K562 (cell line): Measurements from ENCODE around the gene DDX18. TPM values are rescaled to one million over a fixed set of nuclear protein-coding genes. Genes with fewer than 3 reads are reported as not detected.

Experiments
- FOS ChIP-seq: IDR thresholded peaks from 3 replicates; pipeline ENCODE4 v1.6.1; 2011; ENCODE audit not compliant: insufficient read length; ENCODE audit errors: extremely low read depth
- SMC3 ChIP-seq: conservative IDR thresholded peaks from 2 replicates; pipeline ENCODE4 v1.6.1; 2011; ENCODE audit warnings: low read depth, low read length, improper control_type of control experiment; ENCODE audit not compliant: insufficient read depth
- polyA plus RNA-seq, 8 experiments: library from polyadenylated mRNA; depleted of rRNA in 4 of 8; stranded (reverse) in 5 of 8; unstranded in 3 of 8; fragments of >200 nt; fragmentation: Nextera tagmentation in 2 of 8; fragmentation: Illumina TruSeq in 1 of 8; extraction: Ambion mirVana in 2 of 8; extraction: Trizol in 1 of 8; gene quantifications; 2 replicates each; pipeline versions ENCODE4 v1.2.1 to v1.2.3, GENCODE V29; 2011 to 2014; ENCODE audit warnings: inconsistent platforms in 1 of 8, missing spikeins in 1 of 8
- total RNA-seq, 7 experiments: library from RNA; depleted of rRNA in 6 of 7; stranded (reverse); fragments of >200 nt in 6 of 7; fragmentation: Illumina TruSeq in 2 of 7; extraction: Trizol in 2 of 7; gene quantifications; 2 replicates each; pipeline versions ENCODE4 v1.2.1 to v1.2.3, GENCODE V29; 2011 to 2021; ENCODE audit warnings: low replicate concordance in 1 of 7
- TF ChIP-seq, protein P1 (sequence below), 2 experiments: fragments of 450-650 bp; formaldehyde crosslinking in 1 of 2; IDR thresholded peaks; 2 replicates each; pipeline versions ENCODE4 v1.4.0 to v1.6.1; 2014 to 2020; ENCODE audit warnings: mild to moderate bottlenecking in 2 of 2, borderline replicate concordance in 1 of 2, low read depth in 1 of 2

The DDX18 gene
- total and polyA plus RNA-seq, 9 of the 15 experiments (the other 6 are each of a cell fraction or from before 2014, with no cell fraction given), result 67.9 to 156 (median 116) TPM

DNA sequence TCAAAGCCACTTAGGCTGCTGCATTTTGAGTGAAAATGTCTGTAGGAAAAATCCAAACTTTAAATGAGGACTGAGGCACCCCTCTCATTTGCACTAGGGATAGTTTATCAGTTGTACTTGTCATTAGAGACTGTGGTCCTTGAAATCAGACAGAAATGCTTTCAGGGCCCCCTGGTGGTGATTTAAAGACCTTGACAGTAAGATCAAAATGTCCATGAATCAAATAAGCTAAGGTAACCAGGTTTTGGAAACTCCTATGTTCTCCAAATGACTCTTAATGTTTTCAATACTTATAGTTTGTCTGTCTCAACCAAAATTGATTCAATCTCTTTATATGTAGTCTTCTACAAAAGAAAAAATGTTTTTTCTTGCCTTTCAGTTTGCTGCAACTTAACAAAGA lies 28.8 kb upstream of the DDX18 start (continued):
- TF ChIP-seq, protein P1, sequence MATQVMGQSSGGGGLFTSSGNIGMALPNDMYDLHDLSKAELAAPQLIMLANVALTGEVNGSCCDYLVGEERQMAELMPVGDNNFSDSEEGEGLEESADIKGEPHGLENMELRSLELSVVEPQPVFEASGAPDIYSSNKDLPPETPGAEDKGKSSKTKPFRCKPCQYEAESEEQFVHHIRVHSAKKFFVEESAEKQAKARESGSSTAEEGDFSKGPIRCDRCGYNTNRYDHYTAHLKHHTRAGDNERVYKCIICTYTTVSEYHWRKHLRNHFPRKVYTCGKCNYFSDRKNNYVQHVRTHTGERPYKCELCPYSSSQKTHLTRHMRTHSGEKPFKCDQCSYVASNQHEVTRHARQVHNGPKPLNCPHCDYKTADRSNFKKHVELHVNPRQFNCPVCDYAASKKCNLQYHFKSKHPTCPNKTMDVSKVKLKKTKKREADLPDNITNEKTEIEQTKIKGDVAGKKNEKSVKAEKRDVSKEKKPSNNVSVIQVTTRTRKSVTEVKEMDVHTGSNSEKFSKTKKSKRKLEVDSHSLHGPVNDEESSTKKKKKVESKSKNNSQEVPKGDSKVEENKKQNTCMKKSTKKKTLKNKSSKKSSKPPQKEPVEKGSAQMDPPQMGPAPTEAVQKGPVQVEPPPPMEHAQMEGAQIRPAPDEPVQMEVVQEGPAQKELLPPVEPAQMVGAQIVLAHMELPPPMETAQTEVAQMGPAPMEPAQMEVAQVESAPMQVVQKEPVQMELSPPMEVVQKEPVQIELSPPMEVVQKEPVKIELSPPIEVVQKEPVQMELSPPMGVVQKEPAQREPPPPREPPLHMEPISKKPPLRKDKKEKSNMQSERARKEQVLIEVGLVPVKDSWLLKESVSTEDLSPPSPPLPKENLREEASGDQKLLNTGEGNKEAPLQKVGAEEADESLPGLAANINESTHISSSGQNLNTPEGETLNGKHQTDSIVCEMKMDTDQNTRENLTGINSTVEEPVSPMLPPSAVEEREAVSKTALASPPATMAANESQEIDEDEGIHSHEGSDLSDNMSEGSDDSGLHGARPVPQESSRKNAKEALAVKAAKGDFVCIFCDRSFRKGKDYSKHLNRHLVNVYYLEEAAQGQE (IDR thresholded peaks at IDR 0.05; ENCODE audit: borderline replicate concordance), result peak; percentile 39; the same call in 1 of the 2 replicates
- TF ChIP-seq, protein P1 (CRISPR knock-in tag; IDR thresholded peaks at IDR 0.05; ENCODE audit: low read depth), result no peak
- TF ChIP-seq FOS (no peak), SMC3 (peak; percentile 46)
- TF ChIP-seq, all 486 proteins: peak for 5
